ENCODE results near the gene LSM3.

LSM3 gene
- total RNA-seq, result 12.9 to 20.2 (median 16.5) reads per million in 4 donors

- peak; percentile 94 to 97 (median 96) for DNase-seq
Observed at GRCh38 chr3:14178247-14179113, at the start of gene LSM3, which contains the start of gene XPC. LSM3 (plus strand) TSS chr3:14178817; CDS start chr3:14178861, 44 bp downstream. XPC (minus strand) TSS chr3:14178601; CDS start chr3:14178568, 33 bp downstream.

- no peak for DNase-seq
Observed at GRCh38 chr3:14129296-14129695, 49.3 kb upstream of the LSM3 start.

GRCh38 chr3:14130230-14130629 is 48.4 kb upstream of the LSM3 start:
- DNase-seq, result no peak

DNA sequence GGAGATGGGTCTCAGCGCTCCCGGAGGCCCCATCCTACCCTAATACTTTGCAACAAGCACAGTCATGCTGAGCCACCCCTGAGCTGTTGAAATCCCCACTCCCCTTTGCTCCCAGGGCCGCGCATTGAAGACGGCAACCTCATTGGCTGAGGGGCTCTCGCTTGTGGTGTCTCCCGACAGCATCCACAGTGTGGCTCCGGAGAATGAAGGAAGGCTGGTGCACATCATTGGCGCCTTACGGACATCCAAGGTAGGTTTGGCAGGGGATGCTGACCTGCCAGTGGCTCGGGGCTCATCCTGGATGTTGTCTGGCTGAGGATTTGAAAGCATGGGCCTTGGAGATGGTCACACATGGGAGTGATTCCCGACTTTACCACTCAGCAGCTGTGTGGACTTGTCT is 47.9 kb upstream of the LSM3 start:
- DNase-seq, result no peak

DNA sequence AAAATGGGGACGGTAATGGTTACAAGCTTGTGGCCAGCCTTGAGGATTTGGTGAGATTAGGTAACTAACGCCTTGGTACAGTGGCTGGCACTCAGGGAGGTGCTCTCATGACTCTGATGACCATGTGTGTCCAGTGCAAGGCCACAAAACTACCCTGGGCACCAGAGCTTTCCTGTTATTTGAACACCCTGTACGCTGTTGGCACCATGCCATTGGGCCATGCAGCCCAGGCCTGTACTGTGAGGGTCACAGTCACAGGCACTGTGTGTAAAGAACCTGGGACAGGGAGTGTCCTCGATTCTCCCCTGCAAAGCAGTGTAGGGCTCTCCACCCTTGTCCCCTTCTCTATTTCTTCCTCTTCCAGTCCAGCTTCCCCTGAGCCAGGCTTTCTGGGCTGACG is 47.5 kb upstream of the LSM3 start:
- no peak for DNase-seq

DNA sequence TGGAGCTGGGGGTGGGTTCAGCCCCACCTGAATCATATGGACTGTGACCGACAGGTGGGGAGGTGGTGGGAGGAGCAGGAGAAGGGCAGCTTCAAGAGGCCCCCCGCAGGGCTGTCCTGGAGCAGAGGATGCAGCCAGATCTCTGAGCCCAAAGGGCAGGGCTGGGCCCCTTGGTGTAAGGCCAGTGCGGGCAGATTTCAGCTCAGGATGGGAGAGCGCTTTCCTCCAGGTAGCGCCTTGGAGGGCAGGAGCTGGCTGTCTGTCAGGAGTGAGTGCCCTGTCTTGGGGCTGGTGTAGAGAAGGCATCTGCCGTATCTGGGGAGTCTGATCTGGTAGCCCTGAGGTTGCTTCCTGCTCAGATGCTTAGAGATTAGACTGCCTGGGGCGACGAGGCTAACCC is 46.5 kb upstream of the LSM3 start:
- DNase-seq, result no peak

- DNase-seq, result no peak
Observed at GRCh38 chr3:14132689-14133088, 45.9 kb upstream of the LSM3 start.

DNA sequence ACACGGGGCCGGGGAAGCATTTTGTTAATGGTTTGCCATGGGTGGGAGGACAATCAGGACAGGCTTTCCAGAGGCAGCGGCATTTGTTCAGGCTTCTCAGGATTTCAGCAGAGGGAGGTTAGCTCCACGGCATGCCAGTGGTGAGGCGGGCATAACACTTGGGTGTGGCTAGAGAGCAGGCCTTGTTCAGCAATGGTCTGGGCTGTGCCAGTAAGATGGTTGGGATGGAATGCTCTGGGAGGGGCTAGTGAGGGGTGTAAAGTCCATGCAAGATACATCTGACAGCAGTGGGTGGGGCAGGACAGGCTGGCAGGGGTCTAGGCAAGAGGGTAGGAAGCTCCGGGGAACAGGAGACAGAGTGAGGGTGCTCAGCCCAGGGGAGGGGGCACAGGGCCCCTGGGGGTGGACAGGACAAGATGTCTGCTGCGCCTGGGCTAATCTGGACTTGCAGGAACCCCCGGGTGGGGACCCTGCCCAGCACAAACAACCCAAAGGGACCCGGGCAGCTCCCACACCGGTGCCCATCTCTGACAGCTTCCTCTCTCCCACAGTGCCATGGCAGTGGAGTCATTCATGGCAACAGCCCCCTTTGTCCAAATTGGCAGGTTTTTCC is 45.3 kb upstream of the LSM3 start:
- no peak for DNase-seq

DNA sequence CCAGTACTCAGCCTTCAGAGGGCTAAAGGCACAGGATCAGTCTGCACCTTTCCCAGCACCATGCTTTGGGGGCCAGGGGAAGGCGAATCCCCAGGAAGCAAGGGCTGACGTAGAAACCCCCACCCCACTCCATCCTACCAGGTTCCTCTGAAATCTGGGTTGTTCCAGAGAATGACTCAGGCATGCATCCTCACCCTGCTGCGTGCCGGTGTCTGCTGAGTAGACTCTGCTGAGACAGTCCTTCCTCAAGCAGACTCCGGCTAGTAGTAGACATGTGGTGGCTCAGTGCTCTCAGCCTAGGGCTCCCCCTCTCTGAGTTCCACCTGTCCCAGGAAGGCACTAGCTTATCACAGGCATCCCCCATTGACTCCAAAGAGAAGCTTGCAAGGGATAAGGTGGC is 44.7 kb upstream of the LSM3 start:
- no peak for DNase-seq

GRCh38 chr3:14134291-14134690 is 44.3 kb upstream of the LSM3 start:
- DNase-seq, result no peak

DNA sequence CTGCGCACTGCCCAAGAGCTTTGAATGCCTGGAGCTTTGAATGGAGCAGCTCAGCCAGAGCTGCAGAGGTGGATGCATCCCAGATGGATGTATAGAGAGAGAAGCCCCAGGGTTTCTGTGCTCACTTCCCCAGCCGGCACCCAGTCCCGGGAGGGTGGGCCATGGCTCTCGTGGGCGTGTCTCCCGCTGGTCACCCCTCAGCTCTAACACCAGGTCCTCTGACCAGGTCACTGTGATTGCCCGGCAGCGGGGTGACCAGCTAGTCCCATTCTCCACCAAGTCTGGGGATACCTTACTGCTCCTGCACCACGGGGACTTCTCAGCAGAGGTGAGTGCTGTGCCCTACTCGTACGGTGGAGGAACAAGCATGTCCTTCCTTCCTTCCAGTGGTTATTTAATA is 43.0 kb upstream of the LSM3 start:
- DNase-seq, result no peak

GRCh38 chr3:14137004-14137403 is 41.6 kb upstream of the LSM3 start:
- DNase-seq, result no peak

DNA sequence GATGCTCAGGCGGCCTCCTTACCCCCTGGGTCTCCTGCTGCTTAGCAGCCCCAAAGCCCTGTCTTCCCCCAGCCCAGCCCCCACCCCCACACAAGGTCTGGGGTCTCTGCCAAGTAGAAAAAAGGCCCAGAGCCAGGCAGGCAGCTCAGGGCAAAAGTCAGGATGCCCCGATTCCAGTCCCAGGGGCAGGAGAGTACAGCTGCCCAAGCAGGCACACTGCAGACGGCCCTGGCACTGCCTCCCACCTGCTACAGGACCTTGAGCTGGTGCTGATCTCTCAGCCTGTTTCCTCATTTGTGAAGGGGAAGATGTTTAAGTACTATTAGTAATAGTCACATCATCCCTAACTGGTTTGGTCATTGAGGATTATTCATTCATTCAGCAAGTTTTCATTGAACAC is 41.2 kb upstream of the LSM3 start:
- DNase-seq, result no peak

DNA sequence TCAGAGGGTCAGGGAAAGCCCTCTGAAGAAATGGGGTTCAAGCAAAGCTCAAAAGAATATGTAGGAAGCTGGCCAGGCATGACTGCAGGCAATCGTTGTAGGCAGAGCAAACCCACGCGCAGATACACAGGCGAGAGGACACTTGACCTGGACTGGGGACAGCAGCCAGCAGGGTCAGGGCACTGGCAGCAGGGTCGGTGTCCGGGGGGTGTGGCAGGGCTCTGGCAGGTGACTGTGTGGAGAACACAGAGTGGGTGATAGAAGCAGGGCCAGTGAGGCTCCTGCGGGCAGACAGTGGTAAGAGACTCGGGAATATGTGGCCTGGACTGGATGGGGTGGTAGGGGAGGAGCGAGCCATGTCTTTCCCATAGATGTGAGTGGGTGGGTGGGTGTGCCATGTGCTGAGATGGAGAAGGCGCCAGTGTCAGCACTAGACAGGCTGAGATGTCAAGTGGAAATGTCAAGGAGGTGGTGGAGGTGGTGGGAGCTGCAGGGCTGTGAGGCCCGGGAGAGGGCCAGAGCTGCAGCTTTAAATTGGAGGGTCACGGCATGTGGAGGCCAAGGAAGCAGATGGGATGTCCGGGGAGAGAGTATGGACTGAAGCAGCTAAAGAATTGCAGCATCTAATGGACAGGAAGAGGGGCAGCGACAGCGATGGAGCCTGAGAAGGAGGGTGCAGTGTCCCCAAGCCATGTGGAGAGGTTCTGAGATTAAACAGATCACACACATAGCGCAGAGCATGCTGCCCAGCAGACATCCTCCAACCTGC is 40.3 kb upstream of the LSM3 start:
- DNase-seq, result no peak

DNA sequence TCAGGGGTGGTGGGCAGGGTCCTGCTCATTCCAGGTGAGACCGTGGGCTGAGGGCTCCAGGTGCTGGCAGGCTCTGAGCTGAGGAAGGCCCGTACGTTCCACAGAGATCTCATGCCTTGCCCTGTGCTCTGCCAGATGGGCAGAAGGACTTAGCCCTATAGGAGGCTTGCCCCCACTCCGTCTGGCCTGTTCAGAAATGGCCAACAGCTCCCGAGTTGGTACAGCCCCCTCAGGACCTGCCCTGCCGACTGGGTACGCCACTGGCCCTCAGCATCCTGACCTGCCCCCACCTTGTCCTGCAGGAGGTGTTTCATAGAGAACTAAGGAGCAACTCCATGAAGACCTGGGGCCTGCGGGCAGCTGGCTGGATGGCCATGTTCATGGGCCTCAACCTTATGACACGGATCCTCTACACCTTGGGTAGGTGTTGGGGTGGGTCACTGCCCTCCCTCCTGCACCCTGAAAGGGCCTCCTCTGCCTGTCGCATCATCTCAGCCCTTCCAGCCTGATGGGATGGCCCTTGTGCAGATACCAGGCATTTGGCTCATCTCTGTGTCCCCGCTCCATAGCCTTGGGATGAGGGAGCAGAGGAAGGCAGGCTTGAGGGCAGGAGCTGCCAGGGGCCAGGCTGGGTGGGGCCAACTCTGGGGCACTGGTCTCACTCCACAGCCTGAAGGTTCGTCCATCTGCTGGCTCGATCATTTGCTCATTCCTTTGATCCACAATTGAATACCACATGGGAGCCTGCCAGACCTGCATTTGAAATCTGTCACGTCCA is 39.5 kb upstream of the LSM3 start:
- DNase-seq, result no peak

GRCh38 chr3:14139771-14140170 is 38.8 kb upstream of the LSM3 start:
- DNase-seq, result no peak

DNA sequence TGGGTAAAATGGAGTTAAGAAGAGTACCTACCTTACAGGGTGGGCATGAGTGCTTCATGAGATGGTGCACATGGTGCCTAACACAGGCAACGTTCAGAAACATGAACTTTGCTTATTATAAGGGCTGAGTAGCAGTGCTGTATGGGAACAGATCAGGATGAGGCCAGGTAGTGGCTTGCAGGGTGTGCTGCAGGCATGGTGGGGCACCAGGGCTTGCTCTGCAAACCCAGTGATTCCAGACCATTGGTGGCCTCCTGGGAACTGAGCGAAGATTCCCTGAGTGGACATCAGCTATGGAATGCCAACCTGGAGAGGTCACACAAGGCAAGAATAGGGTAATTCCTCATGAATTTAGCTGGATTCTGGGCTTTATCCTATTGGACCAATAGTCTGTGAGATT is 37.9 kb upstream of the LSM3 start:
- no peak for DNase-seq

GRCh38 chr3:14141144-14141543 is 37.5 kb upstream of the LSM3 start:
- DNase-seq, result no peak

DNA sequence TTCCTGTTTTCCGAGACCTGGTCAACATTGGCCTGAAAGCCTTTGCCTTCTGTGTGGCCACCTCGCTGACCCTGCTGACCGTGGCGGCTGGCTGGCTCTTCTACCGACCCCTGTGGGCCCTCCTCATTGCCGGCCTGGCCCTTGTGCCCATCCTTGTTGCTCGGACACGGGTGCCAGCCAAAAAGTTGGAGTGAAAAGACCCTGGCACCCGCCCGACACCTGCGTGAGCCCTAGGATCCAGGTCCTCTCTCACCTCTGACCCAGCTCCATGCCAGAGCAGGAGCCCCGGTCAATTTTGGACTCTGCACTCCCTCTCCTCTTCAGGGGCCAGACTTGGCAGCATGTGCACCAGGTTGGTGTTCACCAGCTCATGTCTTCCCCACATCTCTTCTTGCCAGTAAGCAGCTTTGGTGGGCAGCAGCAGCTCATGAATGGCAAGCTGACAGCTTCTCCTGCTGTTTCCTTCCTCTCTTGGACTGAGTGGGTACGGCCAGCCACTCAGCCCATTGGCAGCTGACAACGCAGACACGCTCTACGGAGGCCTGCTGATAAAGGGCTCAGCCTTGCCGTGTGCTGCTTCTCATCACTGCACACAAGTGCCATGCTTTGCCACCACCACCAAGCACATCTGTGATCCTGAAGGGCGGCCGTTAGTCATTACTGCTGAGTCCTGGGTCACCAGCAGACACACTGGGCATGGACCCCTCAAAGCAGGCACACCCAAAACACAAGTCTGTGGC is 36.8 kb upstream of the LSM3 start:
- DNase-seq, result no peak

DNA sequence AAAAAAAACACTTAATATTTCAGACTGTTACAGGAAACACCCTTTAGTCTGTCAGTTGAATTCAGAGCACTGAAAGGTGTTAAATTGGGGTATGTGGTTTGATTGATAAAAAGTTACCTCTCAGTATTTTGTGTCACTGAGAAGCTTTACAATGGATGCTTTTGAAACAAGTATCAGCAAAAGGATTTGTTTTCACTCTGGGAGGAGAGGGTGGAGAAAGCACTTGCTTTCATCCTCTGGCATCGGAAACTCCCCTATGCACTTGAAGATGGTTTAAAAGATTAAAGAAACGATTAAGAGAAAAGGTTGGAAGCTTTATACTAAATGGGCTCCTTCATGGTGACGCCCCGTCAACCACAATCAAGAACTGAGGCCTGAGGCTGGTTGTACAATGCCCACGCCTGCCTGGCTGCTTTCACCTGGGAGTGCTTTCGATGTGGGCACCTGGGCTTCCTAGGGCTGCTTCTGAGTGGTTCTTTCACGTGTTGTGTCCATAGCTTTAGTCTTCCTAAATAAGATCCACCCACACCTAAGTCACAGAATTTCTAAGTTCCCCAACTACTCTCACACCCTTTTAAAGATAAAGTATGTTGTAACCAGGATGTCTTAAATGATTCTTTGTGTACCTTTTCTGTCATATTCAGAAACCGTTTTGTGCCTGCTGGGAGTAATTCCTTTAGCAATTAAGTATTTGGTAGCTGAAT is 35.9 kb upstream of the LSM3 start:
- DNase-seq, result peak; percentile 43 to 71 (median 60)

Measured in T-helper 1 cell (primary cell).